ENCODE data around the gene C1QA. TPM values are rescaled to one million over a fixed set of nuclear protein-coding genes. Genes with fewer than 3 reads are reported as not detected.

C1QA gene
- total RNA-seq = not detected in 2 replicates

GRCh38 chr1:22636353-22636752 lies at the start of gene C1QA:
TSS of gene C1QA (plus strand) at chr1:22636628. CDS start at chr1:22637617, 989 bp downstream.

GRCh38 chr1:22643381-22643780 lies 7.0 kb downstream of the C1QA start, which contains the start of gene C1QC:
TSS of gene C1QC (plus strand) at chr1:22643633. CDS start at chr1:22644024, 391 bp downstream.

GRCh38 chr1:22652881-22653316 lies 16.5 kb downstream of the C1QA start, which contains the start of gene C1QB:
TSS of gene C1QB (plus strand) at chr1:22653236. CDS start at chr1:22659463, 6,227 bp downstream.

Other genes starting within 250 kb of the C1QA start
- gene ZBTB40, start 184.8 kb upstream of the C1QA start, total RNA-seq = 9.1 and 11.7 TPM in 2 replicates
- gene EPHA8, start 73.1 kb upstream of the C1QA start, total RNA-seq = not detected in 2 replicates
- not detected in 2 replicates for gene C1QC, start 7.0 kb downstream of the C1QA start, total RNA-seq
- not detected in 2 replicates for gene C1QB, start 16.6 kb downstream of the C1QA start, total RNA-seq
- gene EPHB2, start 74.2 kb downstream of the C1QA start, total RNA-seq = 5.2 and 13.0 TPM in 2 replicates

All from uterine smooth muscle cell (primary cell).